GM21576 (cell line): ENCODE results near the gene MIPEP.

Experiments
- ATAC-seq: cut with Tn5 transposase; IDR thresholded peaks from one replicate; pipeline ENCODE4 v1.9.1; 2021; ENCODE audit warnings: mild to moderate bottlenecking, moderate library complexity; ENCODE audit not compliant: unreplicated experiment

Gene MIPEP

GRCh38 chr13:23811366-23812062, 77.7 kb downstream of the MIPEP start:
- ATAC-seq: no peak

- peak; percentile 33 for ATAC-seq
Measured at GRCh38 chr13:23810685-23811240, 78.4 kb downstream of the MIPEP start.

GRCh38 chr13:23808803-23809202, 80.4 kb downstream of the MIPEP start:
- ATAC-seq: no peak

GRCh38 chr13:23806874-23807526, 82.2 kb downstream of the MIPEP start:
- ATAC-seq: peak; percentile 8

GRCh38 chr13:23805821-23806220, 83.4 kb downstream of the MIPEP start:
- ATAC-seq: no peak

- ATAC-seq: no peak
Measured at GRCh38 chr13:23805122-23805521, 84.1 kb downstream of the MIPEP start.

- no peak for ATAC-seq
Measured at GRCh38 chr13:23804166-23804565, 85.0 kb downstream of the MIPEP start.

GRCh38 chr13:23801141-23801540, 88.1 kb downstream of the MIPEP start:
- no peak for ATAC-seq

GRCh38 chr13:23799945-23800344, 89.3 kb downstream of the MIPEP start:
- ATAC-seq: peak; percentile 86

- ATAC-seq: no peak
Measured at GRCh38 chr13:23797276-23797903, 91.8 kb downstream of the MIPEP start.

GRCh38 chr13:23796551-23796950, 92.6 kb downstream of the MIPEP start:
- ATAC-seq: no peak

GRCh38 chr13:23794267-23795161, 94.7 kb downstream of the MIPEP start:
- ATAC-seq: peak; percentile 58

GRCh38 chr13:23793711-23794110, 95.5 kb downstream of the MIPEP start:
- no peak for ATAC-seq

- no peak for ATAC-seq
Measured at GRCh38 chr13:23792680-23793079, 96.5 kb downstream of the MIPEP start.

GRCh38 chr13:23790577-23791170, 98.5 kb downstream of the MIPEP start:
- ATAC-seq: no peak

GRCh38 chr13:23789576-23790346, 99.4 kb downstream of the MIPEP start:
- ATAC-seq: no peak

GRCh38 chr13:23788459-23788858, 100.7 kb downstream of the MIPEP start:
- no peak for ATAC-seq

GRCh38 chr13:23787464-23787863, 101.7 kb downstream of the MIPEP start:
- ATAC-seq: no peak

GRCh38 chr13:23786607-23787006, 102.6 kb downstream of the MIPEP start:
- no peak for ATAC-seq

- ATAC-seq: no peak
Measured at GRCh38 chr13:23778879-23779278, 110.3 kb downstream of the MIPEP start.
